Hematopoietic multipotent progenitor cell treated with erythropoietin and hydrocortisone succinate and interleukin-3 and kit ligand, for 4 days (in vitro differentiated cells): ENCODE results near the gene SLC48A1.

Experiments
- DNase-seq: peaks from one replicate; pipeline ENCODE4 v3.0.0-alpha.2; 2015

SLC48A1 gene

DNA sequence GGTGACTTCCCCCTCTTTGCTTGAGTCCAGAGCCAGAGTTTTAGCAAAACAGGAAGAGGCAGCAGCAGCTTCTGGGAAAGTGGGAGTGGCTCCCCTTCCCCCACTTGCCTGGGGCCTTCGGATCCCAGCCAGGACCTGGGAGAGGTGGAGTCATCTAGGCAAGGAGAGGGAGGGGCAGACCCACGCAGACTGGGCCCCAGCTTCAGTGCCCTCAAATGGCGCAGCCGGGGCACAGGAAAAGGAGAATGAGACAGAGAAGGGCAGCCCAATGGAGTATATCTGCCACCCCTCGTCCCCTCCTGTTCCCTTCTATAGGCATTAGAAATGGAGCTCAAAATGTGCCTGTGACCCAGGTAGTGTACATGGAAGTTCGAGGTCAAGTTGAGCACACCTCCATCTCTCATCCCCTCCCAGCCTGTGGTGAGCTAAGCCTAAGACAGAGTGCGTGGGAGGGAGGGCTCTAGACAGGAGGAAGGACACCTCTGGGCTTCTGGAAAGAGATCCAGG, 56.0 kb downstream of the SLC48A1 start:
- DNase-seq, result peak; percentile 81

DNA sequence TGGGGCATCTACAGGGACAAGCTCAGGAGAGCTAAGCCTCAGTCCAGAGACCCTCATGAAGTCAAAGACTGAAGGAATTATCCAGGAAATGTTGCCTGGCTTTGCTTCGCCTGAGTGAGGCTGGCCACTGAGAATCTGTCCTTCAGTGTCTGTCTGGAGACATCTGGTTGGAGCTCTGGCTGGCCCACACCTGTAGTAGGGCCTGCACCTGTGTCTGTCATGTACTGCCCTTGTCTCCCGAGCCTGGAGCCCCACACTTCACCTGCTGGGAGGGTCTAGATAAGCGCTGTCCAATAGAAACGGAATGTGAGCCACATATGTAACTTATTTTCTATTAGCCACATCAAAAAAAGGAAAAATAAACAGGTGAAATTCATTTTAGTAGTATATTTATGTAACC, 56.5 kb downstream of the SLC48A1 start:
- no peak for DNase-seq
